HEK293 (cell line): ENCODE results near the gene KCNMA1.
A peak's percentile ranks its signal among the peaks of the same experiment; 100 is the strongest.

Experiments used
- CTCF ChIA-PET: fragments of 350-600 bp; formaldehyde crosslinking; extraction: SDS; loops from one replicate; lab custom pipeline; 2021; ENCODE audit warnings: antibody characterized with exemption; lab: Yijun Ruan, JAX
- POLR2A ChIA-PET: fragments of 300-600 bp; formaldehyde crosslinking; extraction: SDS; loops from one replicate; lab custom pipeline; 2020; ENCODE audit warnings: antibody characterized with exemption, inconsistent platforms; lab: Yijun Ruan, JAX
- H3K27ac ChIP-seq: fragments of 200-500 bp; sonication (Bioruptor generic); 2 replicates; pipeline ENCODE4 v1.5.1; 2014; ENCODE audit warnings: low read depth, low read length, control low read depth, inconsistent platforms; ENCODE audit errors: extremely low read depth
- H3K36me3 ChIP-seq, 2 experiments: fragments of 200-500 bp in 1 of 2; sonication (Bioruptor generic) in 1 of 2; 1 replicate in 1 of 2; 2 replicates in 1 of 2; pipeline ENCODE4 v1.5.1; 2014 to 2017; ENCODE audit warnings: inconsistent platforms in 2 of 2, low read length in 2 of 2; ENCODE audit not compliant: control insufficient read depth in 2 of 2, insufficient read depth in 1 of 2
- H3K4me1 ChIP-seq: fragments of 200-500 bp; sonication (Bioruptor generic); 2 replicates; pipeline ENCODE4 v1.5.1; 2014; ENCODE audit warnings: mild to moderate bottlenecking, low read length, inconsistent platforms; ENCODE audit not compliant: control insufficient read depth, insufficient read depth
- H3K4me3 ChIP-seq: 2 replicates; pipeline ENCODE4 v1.5.1; 2011; ENCODE audit warnings: low read depth, mild to moderate bottlenecking, control low read depth, low read length, moderate library complexity
- H3K9me3 ChIP-seq: fragments of 200-500 bp; sonication (Bioruptor generic); 2 replicates; pipeline ENCODE4 v1.5.1; 2014; ENCODE audit warnings: low read depth, low read length, inconsistent platforms; ENCODE audit not compliant: control insufficient read depth, insufficient read depth
- ATF2 ChIP-seq: fragments of 450-650 bp; formaldehyde crosslinking; IDR thresholded peaks from 2 replicates; pipeline ENCODE4 v1.5.1; 2016; ENCODE audit warnings: missing biosample characterization, missing genetic modification characterization, low read depth
- GLI2 ChIP-seq: fragments of 450-650 bp; formaldehyde crosslinking; IDR thresholded peaks from 2 replicates; pipeline ENCODE4; 2017; ENCODE audit warnings: missing biosample characterization, missing genetic modification characterization, low read depth, borderline replicate concordance
- INSM2 ChIP-seq: fragments of 450-650 bp; formaldehyde crosslinking; IDR thresholded peaks from 2 replicates; pipeline ENCODE4 v1.5.1; 2016; ENCODE audit warnings: missing biosample characterization, missing genetic modification characterization
- KLF17 ChIP-seq: fragments of 450-650 bp; formaldehyde crosslinking; IDR thresholded peaks from 2 replicates; pipeline ENCODE4 v1.5.1; 2016; ENCODE audit warnings: missing biosample characterization, missing genetic modification characterization
- MZF1 ChIP-seq: fragments of 450-650 bp; formaldehyde crosslinking; IDR thresholded peaks from 2 replicates; pipeline ENCODE4 v1.5.1; 2017; ENCODE audit warnings: missing biosample characterization, missing genetic modification characterization, borderline replicate concordance
- PRDM2 ChIP-seq: fragments of 450-650 bp; formaldehyde crosslinking; IDR thresholded peaks from 2 replicates; pipeline ENCODE4 v1.5.1; 2016; ENCODE audit warnings: missing biosample characterization, missing genetic modification characterization, borderline replicate concordance
- SALL2 ChIP-seq: fragments of 450-650 bp; formaldehyde crosslinking; IDR thresholded peaks from 2 replicates; pipeline ENCODE4 v1.5.0; 2017; ENCODE audit warnings: missing biosample characterization, mild to moderate bottlenecking, missing genetic modification characterization, borderline replicate concordance
- SP7 ChIP-seq: fragments of 450-650 bp; formaldehyde crosslinking; IDR thresholded peaks from 2 replicates; pipeline ENCODE4 v1.5.1; 2016; ENCODE audit warnings: missing biosample characterization, missing genetic modification characterization
- TCF7L2 ChIP-seq: IDR thresholded peaks from 2 replicates; pipeline ENCODE4 v1.6.1; 2011; ENCODE audit warnings: low read depth, mild to moderate bottlenecking, inconsistent platforms, low read length, moderate library complexity, borderline replicate concordance
- YY2 ChIP-seq: fragments of 450-650 bp; formaldehyde crosslinking; IDR thresholded peaks from 2 replicates; pipeline ENCODE4 v1.5.1; 2016; ENCODE audit warnings: missing biosample characterization, missing genetic modification characterization
- ZNF132 ChIP-seq: fragments of 450-650 bp; formaldehyde crosslinking; IDR thresholded peaks from 2 replicates; pipeline ENCODE4 v1.5.1; 2017; ENCODE audit warnings: missing biosample characterization, missing genetic modification characterization, borderline replicate concordance
- ZNF155 ChIP-seq: fragments of 450-650 bp; formaldehyde crosslinking; IDR thresholded peaks from 2 replicates; pipeline ENCODE4 v1.5.1; 2016; ENCODE audit warnings: missing biosample characterization, missing genetic modification characterization
- ZNF169 ChIP-seq: fragments of 450-650 bp; formaldehyde crosslinking; IDR thresholded peaks from 2 replicates; pipeline ENCODE4 v1.5.1; 2016; ENCODE audit warnings: missing biosample characterization, missing genetic modification characterization
- ZNF24 ChIP-seq: fragments of 450-650 bp; formaldehyde crosslinking; IDR thresholded peaks from 2 replicates; pipeline ENCODE4 v1.5.1; 2016; ENCODE audit warnings: missing biosample characterization, missing genetic modification characterization
- ZNF366 ChIP-seq: fragments of 450-650 bp; formaldehyde crosslinking; conservative IDR thresholded peaks from 2 replicates; pipeline ENCODE4 v1.5.1; 2016; ENCODE audit warnings: missing biosample characterization, missing genetic modification characterization
- ZNF48 ChIP-seq: fragments of 450-650 bp; formaldehyde crosslinking; IDR thresholded peaks from 2 replicates; pipeline ENCODE4 v1.5.1; 2016; ENCODE audit warnings: missing biosample characterization, missing genetic modification characterization
- ZNF521 ChIP-seq: fragments of 450-650 bp; formaldehyde crosslinking; IDR thresholded peaks from 2 replicates; pipeline ENCODE4 v1.5.1; 2017; ENCODE audit warnings: missing biosample characterization, mild to moderate bottlenecking, missing genetic modification characterization
- ZNF548 ChIP-seq: fragments of 450-650 bp; formaldehyde crosslinking; IDR thresholded peaks from 2 replicates; pipeline ENCODE4 v1.5.1; 2016; ENCODE audit warnings: missing biosample characterization, missing genetic modification characterization
- ZNF560 ChIP-seq: fragments of 450-650 bp; formaldehyde crosslinking; IDR thresholded peaks from 2 replicates; pipeline ENCODE4 v1.5.1; 2017; ENCODE audit warnings: missing biosample characterization, missing genetic modification characterization, borderline replicate concordance
- ZNF670 ChIP-seq: fragments of 450-650 bp; formaldehyde crosslinking; IDR thresholded peaks from 2 replicates; pipeline ENCODE4 v1.5.1; 2016; ENCODE audit warnings: missing biosample characterization, missing genetic modification characterization, low read depth
- ZNF776 ChIP-seq: fragments of 450-650 bp; formaldehyde crosslinking; IDR thresholded peaks from 2 replicates; pipeline ENCODE4 v1.5.0; 2017; ENCODE audit warnings: missing biosample characterization, missing genetic modification characterization, borderline replicate concordance
- TF ChIP-seq, protein P1 (sequence below): fragments of 450-650 bp; formaldehyde crosslinking; IDR thresholded peaks from 2 replicates; pipeline ENCODE4 v1.5.1; 2016; ENCODE audit warnings: missing biosample characterization, missing genetic modification characterization, low read depth

KCNMA1 gene

GRCh38 chr10:77392851-77393250, 244.8 kb downstream of the KCNMA1 start:
- TF ChIP-seq ZNF132 (tag by site-specific recombination) (no peak), KLF17 (no peak), INSM2 (tag by site-specific recombination) (no peak), ZNF169 (tag by site-specific recombination) (no peak), ZNF560 (tag by site-specific recombination) (no peak), GLI2 (tag by site-specific recombination) (no peak), SP7 (tag by site-specific recombination) (no peak), ZNF776 (no peak), ZNF48 (tag by site-specific recombination) (no peak), ZNF521 (no peak), SALL2 (tag by site-specific recombination) (no peak), ZNF24 (tag by site-specific recombination) (no peak), YY2 (tag by site-specific recombination) (no peak), MZF1 (no peak), ATF2 (no peak), TCF7L2 (no peak), ZNF548 (tag by site-specific recombination) (no peak), ZNF670 (no peak)
- no peaks in the 10 kb centered on the region for H3K9me3 ChIP-seq
- H3K27ac ChIP-seq: no peak overlapping the region
- no peak overlapping the region for H3K4me3 ChIP-seq
- no peaks in the 10 kb centered on the region for H3K36me3 ChIP-seq
- ChIA-PET POLR2A (no interaction called here), CTCF (interaction anchor here (0.7 to 2.8 kb wide), 17 partner anchors 10 to 1209 kb away, joined by 3 to 16 read pairs (median 3); no protein-coding TSS in a partner anchor)
- H3K4me1 ChIP-seq: no peaks in the 10 kb centered on the region; the same call in 1 of the 2 replicates

DNA sequence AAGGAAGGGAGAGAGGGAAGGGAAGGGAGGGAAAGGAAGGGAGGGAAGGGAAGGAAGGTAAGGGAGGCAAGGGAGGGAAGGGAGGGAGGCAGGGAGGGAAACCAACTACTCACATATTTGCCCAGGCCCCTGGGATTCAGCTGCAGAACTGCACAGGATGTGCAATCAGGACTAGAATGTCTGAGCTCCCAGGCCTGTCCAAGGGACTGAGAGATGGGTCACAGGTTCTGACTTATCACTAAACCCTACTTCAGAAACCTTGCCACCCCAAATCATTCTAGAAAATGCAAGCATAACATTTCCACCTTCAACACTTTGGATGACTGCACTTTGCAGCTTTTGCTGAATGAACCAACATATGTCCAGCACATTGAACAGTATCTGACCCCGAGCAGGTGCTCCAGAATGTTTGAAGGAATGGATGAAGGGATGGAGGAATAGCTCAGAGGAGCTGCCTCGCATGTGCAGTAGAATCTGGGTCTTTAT, 245.3 kb downstream of the KCNMA1 start:
- Histone ChIP-seq H3K4me1 (no peaks in the 10 kb centered on the region; the same call in 1 of the 2 replicates), H3K4me3 (no peak overlapping the region), H3K9me3 (no peaks in the 10 kb centered on the region), H3K27ac (no peak overlapping the region), H3K36me3 (no peaks in the 10 kb centered on the region)
- ChIA-PET POLR2A (no interaction called here), CTCF (interaction anchor here (0.7 to 2.8 kb wide), 13 partner anchors 9 to 1210 kb away, joined by 3 to 16 read pairs (median 3); no protein-coding TSS in a partner anchor)
- TF ChIP-seq ZNF366 (tag by site-specific recombination) (peak; percentile 46; the same call in 1 of the 2 replicates), ZNF155 (tag by site-specific recombination) (no peak), PRDM2 (tag by site-specific recombination) (no peak)
- TF ChIP-seq, protein P1, sequence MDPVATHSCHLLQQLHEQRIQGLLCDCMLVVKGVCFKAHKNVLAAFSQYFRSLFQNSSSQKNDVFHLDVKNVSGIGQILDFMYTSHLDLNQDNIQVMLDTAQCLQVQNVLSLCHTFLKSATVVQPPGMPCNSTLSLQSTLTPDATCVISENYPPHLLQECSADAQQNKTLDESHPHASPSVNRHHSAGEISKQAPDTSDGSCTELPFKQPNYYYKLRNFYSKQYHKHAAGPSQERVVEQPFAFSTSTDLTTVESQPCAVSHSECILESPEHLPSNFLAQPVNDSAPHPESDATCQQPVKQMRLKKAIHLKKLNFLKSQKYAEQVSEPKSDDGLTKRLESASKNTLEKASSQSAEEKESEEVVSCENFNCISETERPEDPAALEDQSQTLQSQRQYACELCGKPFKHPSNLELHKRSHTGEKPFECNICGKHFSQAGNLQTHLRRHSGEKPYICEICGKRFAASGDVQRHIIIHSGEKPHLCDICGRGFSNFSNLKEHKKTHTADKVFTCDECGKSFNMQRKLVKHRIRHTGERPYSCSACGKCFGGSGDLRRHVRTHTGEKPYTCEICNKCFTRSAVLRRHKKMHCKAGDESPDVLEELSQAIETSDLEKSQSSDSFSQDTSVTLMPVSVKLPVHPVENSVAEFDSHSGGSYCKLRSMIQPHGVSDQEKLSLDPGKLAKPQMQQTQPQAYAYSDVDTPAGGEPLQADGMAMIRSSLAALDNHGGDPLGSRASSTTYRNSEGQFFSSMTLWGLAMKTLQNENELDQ: no peak
